Retinal pigment epithelial cell (primary cell): ENCODE results near the gene PRR33.

Source experiments
- DNase-seq: peaks from one replicate; pipeline ENCODE4 v3.0.0-alpha.2; 2010; ENCODE audit warnings: low read depth
- H3K4me3 ChIP-seq: 2 replicates; pipeline ENCODE4 v1.5.1; 2011; ENCODE audit warnings: mild to moderate bottlenecking, low read length, control low read depth, moderate library complexity
- TF ChIP-seq, protein P1 (sequence below): conservative IDR thresholded peaks from 2 replicates; pipeline ENCODE4 v1.5.1; 2011; ENCODE audit warnings: low read depth, low read length, control low read depth, inconsistent platforms

The PRR33 gene

DNA sequence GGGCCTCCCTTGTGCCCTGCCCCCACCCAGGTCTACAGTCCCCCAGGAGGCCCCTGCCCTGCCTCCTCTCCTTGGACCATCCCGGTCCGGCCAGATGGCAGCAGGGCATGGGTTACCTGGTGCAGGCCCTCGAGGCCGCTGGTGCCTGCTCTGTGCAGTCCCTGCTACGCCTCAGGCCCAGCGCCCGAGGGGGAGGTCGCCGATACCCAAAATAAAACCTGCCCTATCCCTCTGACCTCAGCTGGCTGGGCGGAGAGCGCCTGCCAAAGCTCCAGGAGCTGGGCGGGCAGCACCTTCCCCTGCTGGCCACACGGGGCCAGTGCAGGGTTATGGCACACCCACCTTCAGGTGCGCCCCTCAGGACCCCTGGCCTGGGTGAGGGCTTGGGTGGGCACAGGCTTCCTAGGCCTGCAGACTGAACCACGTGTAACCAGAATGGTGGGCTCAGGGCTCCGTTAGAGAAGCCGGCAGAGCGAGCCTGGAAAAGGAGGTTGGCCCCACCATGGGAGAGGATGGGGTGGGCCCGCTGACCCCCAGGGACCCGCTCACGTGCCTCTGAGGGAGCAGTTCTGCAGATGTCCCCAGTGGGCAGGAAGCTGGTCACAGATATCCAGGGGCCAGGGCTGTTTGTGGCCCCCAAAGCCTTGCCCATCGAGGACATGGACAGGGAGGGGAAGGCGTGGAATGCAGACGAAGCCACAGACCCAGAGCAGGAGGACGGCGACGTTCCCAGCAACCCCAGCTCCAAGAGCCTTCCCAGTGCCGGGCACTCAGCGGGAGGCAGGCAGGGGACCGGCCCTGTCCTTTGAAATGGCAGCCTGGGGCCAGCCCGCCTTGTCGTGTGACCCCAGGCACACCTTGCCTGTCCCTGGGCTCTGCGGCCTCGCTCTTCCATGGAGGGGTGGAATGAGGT, 26.1 kb upstream of the PRR33 start:
- H3K4me3 ChIP-seq, result no peak overlapping the region
- TF ChIP-seq, protein P1, sequence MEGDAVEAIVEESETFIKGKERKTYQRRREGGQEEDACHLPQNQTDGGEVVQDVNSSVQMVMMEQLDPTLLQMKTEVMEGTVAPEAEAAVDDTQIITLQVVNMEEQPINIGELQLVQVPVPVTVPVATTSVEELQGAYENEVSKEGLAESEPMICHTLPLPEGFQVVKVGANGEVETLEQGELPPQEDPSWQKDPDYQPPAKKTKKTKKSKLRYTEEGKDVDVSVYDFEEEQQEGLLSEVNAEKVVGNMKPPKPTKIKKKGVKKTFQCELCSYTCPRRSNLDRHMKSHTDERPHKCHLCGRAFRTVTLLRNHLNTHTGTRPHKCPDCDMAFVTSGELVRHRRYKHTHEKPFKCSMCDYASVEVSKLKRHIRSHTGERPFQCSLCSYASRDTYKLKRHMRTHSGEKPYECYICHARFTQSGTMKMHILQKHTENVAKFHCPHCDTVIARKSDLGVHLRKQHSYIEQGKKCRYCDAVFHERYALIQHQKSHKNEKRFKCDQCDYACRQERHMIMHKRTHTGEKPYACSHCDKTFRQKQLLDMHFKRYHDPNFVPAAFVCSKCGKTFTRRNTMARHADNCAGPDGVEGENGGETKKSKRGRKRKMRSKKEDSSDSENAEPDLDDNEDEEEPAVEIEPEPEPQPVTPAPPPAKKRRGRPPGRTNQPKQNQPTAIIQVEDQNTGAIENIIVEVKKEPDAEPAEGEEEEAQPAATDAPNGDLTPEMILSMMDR, result peak; percentile 45
- DNase-seq, result no peak

DNA sequence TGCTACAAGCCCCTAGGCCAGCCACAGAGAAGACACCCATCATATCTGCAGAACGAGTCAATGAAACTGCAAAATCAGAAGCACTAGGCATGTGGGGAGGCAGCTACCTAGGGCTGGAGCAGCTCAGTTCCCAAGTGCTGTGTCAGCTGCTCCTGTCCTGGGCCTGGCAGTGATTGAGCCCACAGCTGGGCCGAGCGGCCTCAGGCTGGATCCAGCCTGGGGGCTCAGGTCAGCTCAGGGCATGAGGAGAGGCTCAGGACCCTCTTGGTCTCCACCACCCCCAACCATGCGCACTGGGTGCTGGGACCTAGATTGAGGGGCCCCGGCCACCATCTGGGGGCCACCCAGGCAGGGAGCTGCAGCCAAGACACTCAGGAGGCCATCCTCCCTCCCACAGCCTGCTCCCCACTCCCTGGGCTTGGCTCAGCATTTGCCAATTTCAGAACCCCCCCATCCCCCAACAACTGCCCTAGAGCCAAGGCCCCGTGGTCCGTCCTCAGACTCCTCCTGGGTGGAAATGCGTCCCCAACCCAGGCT, 25.4 kb upstream of the PRR33 start:
- H3K4me3 ChIP-seq, result no peak overlapping the region
- DNase-seq, result no peak
- TF ChIP-seq, protein P1, result no peak

DNA sequence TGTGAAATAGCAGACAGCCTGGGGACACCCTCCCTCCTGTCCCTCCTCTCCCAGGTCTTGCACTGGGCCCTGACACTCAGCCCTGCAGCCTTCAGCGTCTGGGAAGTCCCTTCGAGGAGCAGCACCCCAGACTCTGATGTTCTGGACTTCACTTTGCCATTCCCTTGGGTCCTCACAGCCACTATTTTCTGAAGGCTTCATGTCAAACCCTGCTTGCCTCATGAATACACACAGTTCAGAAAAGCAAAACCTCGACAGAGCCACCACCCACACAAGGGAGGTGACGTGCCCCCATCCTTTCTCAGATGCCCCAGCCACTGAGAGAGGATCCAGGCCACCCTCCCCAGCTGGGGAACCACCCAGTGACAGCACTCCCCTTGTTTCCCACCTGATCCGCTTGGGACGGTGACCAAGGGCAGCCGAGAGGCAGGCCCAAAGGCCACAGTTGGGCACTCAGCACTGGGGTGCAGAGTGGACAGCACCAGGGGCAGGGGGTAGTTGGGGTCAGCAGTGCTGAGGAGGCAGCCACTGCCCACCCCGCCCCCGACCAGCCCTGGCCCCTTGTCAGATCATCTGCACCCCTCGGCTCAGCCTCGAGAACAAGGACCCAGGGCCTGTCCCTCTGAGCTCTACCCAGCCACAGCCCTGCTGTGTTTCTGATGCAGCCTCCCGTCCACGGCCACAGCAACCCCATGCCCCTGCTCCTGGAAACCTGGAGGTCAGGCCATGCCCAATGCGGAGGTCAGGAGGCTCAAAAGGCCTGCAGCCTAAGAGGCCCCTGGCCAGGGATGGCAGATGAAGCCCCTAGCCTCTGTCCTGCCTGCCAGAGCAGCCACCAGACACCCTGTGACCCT, 24.7 kb upstream of the PRR33 start:
- DNase-seq, result no peak
- no peak overlapping the region for H3K4me3 ChIP-seq
- TF ChIP-seq, protein P1, result no peak

DNA sequence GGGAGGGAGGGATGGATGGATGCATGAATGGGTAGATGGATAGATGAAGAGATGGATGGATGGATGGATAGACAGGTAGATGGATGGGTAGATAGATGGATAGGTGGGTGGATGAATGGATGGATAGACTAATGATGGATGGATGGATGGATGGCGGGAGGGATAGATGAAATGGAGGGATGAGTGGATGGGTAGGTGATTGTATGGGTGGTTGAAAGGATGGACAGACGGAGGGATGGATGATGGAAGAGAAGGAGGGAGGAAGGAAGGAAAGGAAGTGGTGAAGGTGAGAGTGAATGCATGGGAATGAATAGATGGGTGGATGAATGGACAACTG, 24.1 kb upstream of the PRR33 start:
- H3K4me3 ChIP-seq, result no peak overlapping the region
- TF ChIP-seq, protein P1, result no peak
- no peak for DNase-seq

DNA sequence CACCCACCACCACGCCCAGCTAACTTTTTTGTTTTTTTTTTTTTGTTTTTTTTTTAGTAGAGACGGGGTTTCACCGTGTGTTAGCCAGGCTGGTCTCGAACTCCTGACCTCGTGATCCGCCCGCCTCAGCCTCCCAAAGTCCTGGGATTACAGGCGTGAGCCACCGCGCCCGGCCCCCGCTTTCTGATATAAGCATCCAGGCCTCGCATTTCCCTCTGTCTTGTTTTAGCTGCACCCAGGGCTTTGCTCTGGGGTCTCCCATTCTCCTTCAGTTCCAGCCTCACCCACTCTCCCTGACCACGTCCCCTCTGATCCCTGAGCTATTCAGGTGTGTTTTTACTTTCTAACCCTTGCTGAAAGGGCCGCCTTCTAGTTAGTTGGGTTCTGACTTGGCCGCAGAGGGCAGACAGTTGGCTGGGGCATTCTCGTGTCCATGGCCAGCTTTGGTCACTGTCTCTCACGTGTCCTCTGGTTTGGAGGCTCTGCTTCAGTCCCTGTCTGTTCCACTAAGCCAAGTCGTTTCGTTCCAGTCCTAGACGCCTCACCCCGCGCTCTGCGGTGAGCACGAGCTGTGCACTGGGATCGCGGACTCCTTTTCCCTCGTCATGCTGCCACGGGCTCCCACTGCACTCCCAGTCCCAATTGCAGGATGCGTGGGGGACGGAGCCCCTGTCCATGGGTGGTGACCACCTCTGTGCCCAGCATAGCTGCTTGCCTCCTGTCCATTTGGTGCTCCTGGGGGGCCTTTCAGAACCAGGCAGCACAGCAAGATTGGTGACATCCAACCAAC, 21.8 kb upstream of the PRR33 start:
- no peak overlapping the region for H3K4me3 ChIP-seq
- TF ChIP-seq, protein P1, result no peak
- DNase-seq, result no peak

DNA sequence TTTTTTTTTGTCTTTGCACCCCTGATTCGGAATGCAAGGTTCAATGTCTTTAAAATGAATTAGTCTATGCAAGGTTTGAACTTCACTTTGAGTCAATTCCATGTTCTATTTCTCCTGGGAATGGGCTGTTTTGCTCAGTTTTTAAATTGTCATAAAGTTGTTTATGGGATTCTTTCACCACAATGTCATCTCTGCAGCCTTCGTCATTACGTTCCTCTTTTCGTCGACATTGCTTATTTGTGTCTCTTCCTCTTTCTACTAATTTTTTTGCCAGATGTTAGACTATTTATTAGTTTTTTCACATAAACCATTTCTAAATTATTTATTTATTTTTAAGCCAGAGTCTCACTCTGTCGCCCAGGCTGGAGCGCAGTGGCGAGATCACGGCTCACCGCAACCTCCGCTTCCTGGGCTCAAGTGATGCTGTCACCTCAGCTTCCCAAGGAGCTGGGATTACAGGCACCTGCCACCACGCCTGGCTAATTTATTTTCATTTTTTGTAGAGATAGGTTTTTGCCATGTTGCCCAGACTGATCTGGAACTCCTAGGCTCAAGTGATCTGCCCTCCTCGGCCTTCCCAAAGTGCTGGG, 20.7 kb upstream of the PRR33 start:
- no peak overlapping the region for H3K4me3 ChIP-seq
- TF ChIP-seq, protein P1, result no peak
- DNase-seq, result no peak
